ENCODE results near the gene PODNL1. TPM values are rescaled to one million over a fixed set of nuclear protein-coding genes. Genes with fewer than 3 reads are reported as not detected.
A peak's percentile ranks its signal among the peaks of the same experiment; 100 is the strongest.
"Not testable (repeated sequence)": the region's sequence is repeated elsewhere in the genome, so short reads cannot be mapped to it uniquely, and the experiment has no call there.

The PODNL1 gene
- total and polyA plus RNA-seq, 8 donors: 1.3 to 17.9 (median 1.7) TPM

DNA sequence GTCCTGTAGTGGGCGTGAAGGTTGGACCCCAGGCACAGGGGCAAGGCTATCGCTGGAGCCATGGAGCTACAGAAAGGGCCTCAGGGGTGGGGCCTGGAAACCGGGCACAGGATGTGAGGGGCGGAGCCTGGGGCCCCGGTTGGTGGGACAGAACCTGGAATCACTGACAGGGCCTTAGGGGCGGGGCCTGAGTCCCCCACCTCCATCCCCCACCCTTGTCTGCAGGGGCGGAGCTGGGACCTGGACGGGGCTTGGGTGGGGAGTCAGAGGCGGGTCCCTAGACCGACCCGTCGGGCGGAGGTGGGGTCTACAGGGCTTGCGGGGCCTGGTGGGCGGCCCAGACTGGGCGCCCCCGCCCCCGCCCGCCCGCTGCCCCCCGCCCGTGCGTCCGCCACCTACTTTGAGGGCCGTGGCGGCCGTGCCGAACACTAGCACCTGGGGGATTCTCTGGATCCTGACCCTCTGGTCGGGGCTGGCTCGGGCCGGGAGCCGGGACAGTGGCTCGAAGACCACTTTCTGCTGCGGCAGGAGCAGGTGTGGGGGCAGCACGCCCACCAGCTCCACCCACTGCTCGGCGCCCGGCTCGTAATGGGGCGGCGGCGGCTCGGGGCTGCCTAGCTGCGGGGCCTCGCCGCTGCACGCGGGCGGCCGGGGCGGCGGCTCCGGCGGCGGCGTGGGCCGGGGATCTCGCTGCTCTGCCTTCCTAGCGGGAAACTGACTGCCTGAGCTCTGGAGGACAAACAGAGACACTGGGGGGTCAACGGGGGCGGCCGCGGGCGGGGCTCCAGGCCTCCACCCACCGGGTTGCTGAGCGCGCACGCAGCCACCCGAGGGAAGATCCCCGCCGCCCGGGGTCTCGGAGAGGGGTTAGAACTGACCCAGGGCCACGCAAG lies 40.4 kb upstream of the PODNL1 start:
- peaks cover 0 to 45% of the 10 kb centered on the region in 2 donors for H3K36me3 ChIP-seq
- H3K9me3 ChIP-seq: no peaks in the 10 kb centered on the region
- DNase-seq (peak; percentile 57 to 91 (median 86)), ATAC-seq (peak; percentile 89)
- H3K4me3 ChIP-seq: peak overlapping the region; percentile 33 to 48
- intact Hi-C loops (cut with DNase I): no loop called here
- H3K4me1 ChIP-seq: peaks cover 0 to 19% of the 10 kb centered on the region in 2 donors
- no peak for TF ChIP-seq CTCF (IDR thresholded peaks at IDR 0.05)
- peak overlapping the region; percentile 68 to 71 for H3K27ac ChIP-seq
- H3K27me3 ChIP-seq: peaks cover 0 to 6% of the 10 kb centered on the region in 2 donors

DNA sequence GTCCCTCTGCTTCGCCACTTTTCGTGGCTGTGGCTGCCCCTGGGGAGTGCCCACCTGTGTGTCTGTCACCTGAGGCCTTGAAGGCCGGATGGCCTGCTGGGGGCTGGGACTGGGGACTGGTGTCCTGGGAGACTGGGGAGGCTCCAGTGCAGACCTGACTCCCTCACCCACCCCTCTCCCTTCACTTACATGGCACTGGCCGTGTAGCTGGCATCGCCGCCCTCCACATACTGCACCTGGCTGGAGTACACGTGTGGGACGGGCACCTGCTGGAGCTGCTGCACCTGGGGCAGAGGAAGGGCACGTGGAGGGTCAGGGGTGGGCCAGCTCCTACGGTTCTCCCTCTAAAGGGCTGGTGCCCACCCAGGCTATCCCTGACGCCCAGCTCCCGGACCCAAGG lies 39.6 kb upstream of the PODNL1 start:
- Histone ChIP-seq H3K4me3 (no peak overlapping the region), H3K4me1 (peaks cover 0 to 19% of the 10 kb centered on the region in 2 donors), H3K27me3 (peaks cover 0 to 6% of the 10 kb centered on the region in 2 donors), H3K36me3 (peaks cover 0 to 47% of the 10 kb centered on the region in 2 donors), H3K9me3 (no peaks in the 10 kb centered on the region), H3K27ac (peak overlapping the region; percentile 68 to 71)
- ATAC-seq: no peak
- DNase-seq: peak in 1 of 4 donors; percentile 63
- no peak for TF ChIP-seq CTCF (IDR thresholded peaks at IDR 0.05)
- intact Hi-C loops (cut with DNase I): no loop called here

GRCh38 chr19:13976446-13976845 lies 38.2 kb upstream of the PODNL1 start:
- Histone ChIP-seq H3K27me3 (peaks cover 0 to 6% of the 10 kb centered on the region in 2 donors), H3K36me3 (peaks cover 0 to 47% of the 10 kb centered on the region in 2 donors), H3K4me1 (peaks cover 0 to 19% of the 10 kb centered on the region in 2 donors), H3K9me3 (no peaks in the 10 kb centered on the region), H3K27ac (no peak overlapping the region), H3K4me3 (no peak overlapping the region)
- DNase-seq: no peak
- no peak for TF ChIP-seq CTCF (IDR thresholded peaks at IDR 0.05)
- intact Hi-C loops (cut with DNase I): no loop called here
- ATAC-seq: no peak

- Histone ChIP-seq H3K4me3 (no peak overlapping the region), H3K27me3 (peaks cover 0 to 6% of the 10 kb centered on the region in 2 donors), H3K4me1 (peaks cover 0 to 19% of the 10 kb centered on the region in 2 donors), H3K36me3 (peaks cover 0 to 51% of the 10 kb centered on the region in 2 donors), H3K9me3 (no peaks in the 10 kb centered on the region), H3K27ac (no peak overlapping the region)
- no peak for TF ChIP-seq CTCF (IDR thresholded peaks at IDR 0.05)
- DNase-seq (no peak), ATAC-seq (no peak)
- intact Hi-C loops (cut with DNase I): no loop called here
Measured at GRCh38 chr19:13975870-13976269, 37.7 kb upstream of the PODNL1 start.

- Histone ChIP-seq H3K9me3 (no peaks in the 10 kb centered on the region), H3K4me3 (no peak overlapping the region), H3K27ac (no peak overlapping the region), H3K36me3 (peaks cover 0 to 61% of the 10 kb centered on the region in 2 donors), H3K4me1 (peaks cover 0 to 12% of the 10 kb centered on the region in 2 donors), H3K27me3 (peaks cover 0 to 3% of the 10 kb centered on the region in 2 donors)
- intact Hi-C loops (cut with DNase I): no loop called here
- TF ChIP-seq CTCF (IDR thresholded peaks at IDR 0.05): no peak
- DNase-seq: no peak
- ATAC-seq: peak; percentile 8
Measured at GRCh38 chr19:13974073-13974472, 35.9 kb upstream of the PODNL1 start.

DNA sequence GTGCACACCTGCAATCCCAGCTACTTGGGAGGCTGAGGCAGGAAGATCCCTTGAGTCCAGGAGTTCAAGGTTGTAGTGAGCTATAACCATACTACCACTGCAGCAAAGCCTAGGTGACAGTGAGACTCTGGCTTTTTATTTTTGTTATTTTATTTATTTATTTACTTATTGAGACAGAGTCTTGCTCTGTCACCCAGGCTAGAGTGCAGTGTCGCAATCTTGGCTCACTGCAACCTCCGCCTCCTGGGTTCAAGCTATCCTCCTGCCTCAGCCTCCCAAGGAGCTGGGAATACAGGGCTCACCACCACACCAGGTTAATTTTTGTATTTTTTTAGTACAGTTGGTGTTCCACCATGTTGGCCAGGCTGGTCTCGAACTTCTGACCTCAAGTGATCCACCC lies 35.3 kb upstream of the PODNL1 start:
- peaks cover 0 to 67% of the 10 kb centered on the region in 2 donors for H3K36me3 ChIP-seq
- H3K9me3 ChIP-seq; H3K4me3 ChIP-seq; DNase-seq; H3K4me1 ChIP-seq; H3K27ac ChIP-seq; ATAC-seq; intact Hi-C loops (cut with DNase I); H3K27me3 ChIP-seq: not testable (repeated sequence)

All from left lung (tissue), 10 donors.